B cell (primary cell): Measurements from ENCODE around the gene HERC4. TPM values are rescaled to one million over a fixed set of nuclear protein-coding genes. Genes with fewer than 3 reads are reported as not detected.

Source experiments
- ATAC-seq: fragments of 200-7000 bp; cut with Tn5 transposase; one replicate; pipeline ENCODE4 v1.10.0; 2021; ENCODE audit warnings: low read depth, mild to moderate bottlenecking, moderate number of reproducible peaks, moderate library complexity
- CTCF ChIA-PET: fragments of 350-600 bp; sonication (Branson Sonifier 250); formaldehyde crosslinking; loops from one replicate; lab custom pipeline; 2021; ENCODE audit warnings: antibody characterized with exemption, inconsistent platforms; lab: Charles Lee
- POLR2A ChIA-PET: fragments of 350-600 bp; sonication (Branson Sonifier 250); formaldehyde crosslinking; loops from one replicate; lab custom pipeline; 2021; ENCODE audit warnings: antibody characterized with exemption; lab: Charles Lee
- DNase-seq: peaks from one replicate; pipeline ENCODE4 v3.0.0; 2013
- H2AFZ ChIP-seq: 2 replicates; pipeline ENCODE4 v1.6.1; 2012; ENCODE audit warnings: mild to moderate bottlenecking, low read depth, low read length; ENCODE audit not compliant: insufficient read depth, poor library complexity, severe bottlenecking
- H3K27ac ChIP-seq, 2 donors: 1 replicate in 1 of 2; 2 replicates in 1 of 2; pipeline ENCODE4 v1.5.1; 2012 to 2013; ENCODE audit warnings: low read length in 2 of 2, mild to moderate bottlenecking in 2 of 2, moderate library complexity in 1 of 2
- H3K27me3 ChIP-seq, 4 experiments: fragments of 200-600 bp in 1 of 4; sonication (generic) in 1 of 4; replicated peaks in 1 of 4; 1 replicate in 2 of 4; 2 replicates in 2 of 4; pipeline versions ENCODE4 v1.6.1 to v1.7.0; 2013 to 2016; ENCODE audit warnings: low read length in 3 of 4, mild to moderate bottlenecking in 2 of 4, mixed read lengths in 1 of 4, moderate library complexity in 1 of 4; ENCODE audit not compliant: insufficient read depth in 4 of 4, control insufficient read depth in 3 of 4; ENCODE audit errors: control extremely low read depth in 1 of 4
- H3K36me3 ChIP-seq, 2 experiments: replicated peaks in 1 of 2; 1 replicate in 1 of 2; 2 replicates in 1 of 2; pipeline versions ENCODE4 v1.6.1 to v1.7.1; 2013; ENCODE audit warnings: low read length in 1 of 2; ENCODE audit not compliant: insufficient read depth in 2 of 2, control insufficient read depth in 1 of 2; ENCODE audit errors: control extremely low read depth in 1 of 2, extremely low read depth in 1 of 2
- H3K4me1 ChIP-seq, 2 donors: fragments of 200-600 bp in 1 of 2; sonication (generic) in 1 of 2; 1 replicate in 1 of 2; 2 replicates in 1 of 2; pipeline versions ENCODE4 v1.5.1 to v1.6.1; 2013 to 2017; ENCODE audit warnings: low read length in 2 of 2; ENCODE audit not compliant: control insufficient read depth in 2 of 2, insufficient read depth in 2 of 2
- H3K4me2 ChIP-seq: replicated peaks from 2 replicates; pipeline ENCODE3; 2012; ENCODE audit warnings: mild to moderate bottlenecking, low read depth, low read length; ENCODE audit not compliant: poor library complexity, severe bottlenecking
- H3K4me3 ChIP-seq, 5 experiments: fragments of 200-600 bp in 1 of 5; sonication (generic) in 1 of 5; 1 replicate in 3 of 5; 2 replicates in 2 of 5; pipeline versions ENCODE4 v1.5.1 to v1.7.0; 2011 to 2016; ENCODE audit warnings: low read length in 4 of 5, mild to moderate bottlenecking in 4 of 5, low read depth in 2 of 5, control low read depth in 1 of 5, moderate library complexity in 1 of 5; ENCODE audit not compliant: insufficient read depth in 1 of 5; ENCODE audit errors: control extremely low read depth in 1 of 5, extremely low read depth in 1 of 5
- H3K79me2 ChIP-seq: fragments of 200-600 bp; sonication (generic); one replicate; pipeline ENCODE4 v1.6.0; 2016; ENCODE audit warnings: low read length; ENCODE audit not compliant: control insufficient read depth, insufficient read depth
- H3K9ac ChIP-seq: fragments of 200-600 bp; sonication (generic); 2 replicates; pipeline ENCODE4 v1.6.1; 2017; ENCODE audit warnings: mild to moderate bottlenecking, low read length, moderate library complexity
- H3K9me3 ChIP-seq, 3 donors: one replicate each; pipeline versions ENCODE4 v1.6.1 to v1.7.1; 2013; ENCODE audit warnings: low read length in 2 of 3; ENCODE audit not compliant: control insufficient read depth in 2 of 3, insufficient read depth in 1 of 3; ENCODE audit errors: control extremely low read depth in 1 of 3
- H4K20me1 ChIP-seq: 2 replicates; pipeline ENCODE4 v1.6.0; 2012; ENCODE audit warnings: mild to moderate bottlenecking, low read length; ENCODE audit not compliant: insufficient read depth, control insufficient read depth, poor library complexity, severe bottlenecking
- H3K27ac Mint-ChIP-seq: one replicate; pipeline ENCODE4 v1.8.0; 2021; ENCODE audit warnings: mixed read lengths
- H3K27me3 Mint-ChIP-seq: one replicate; pipeline ENCODE4 v1.8.0; 2021; ENCODE audit warnings: mixed read lengths
- H3K4me1 Mint-ChIP-seq: one replicate; pipeline ENCODE4 v1.8.0; 2021; ENCODE audit warnings: mixed read lengths
- H3K4me3 Mint-ChIP-seq: one replicate; pipeline ENCODE4 v1.8.0; 2021; ENCODE audit warnings: mixed read lengths
- H3K9me3 Mint-ChIP-seq: one replicate; pipeline ENCODE4 v1.8.0; 2022; ENCODE audit warnings: mixed read lengths; ENCODE audit not compliant: insufficient read depth
- CTCF ChIP-seq: fragments of 200-600 bp; IDR thresholded peaks from one replicate; pipeline ENCODE4 v1.8.0; 2022; ENCODE audit warnings: antibody characterized with exemption, mild to moderate bottlenecking
- EZH2 ChIP-seq: IDR thresholded peaks from 2 replicates; pipeline ENCODE4 v1.6.1; 2012; ENCODE audit warnings: borderline replicate concordance, low read depth, mild to moderate bottlenecking, moderate library complexity, low read length; ENCODE audit not compliant: insufficient read depth, poor library complexity, severe bottlenecking
- WGBS: methylation state at CpG from one replicate; pipeline ENCODE4 v1.1.5; 2013; ENCODE audit warnings: missing lambda C conversion rate; ENCODE audit not compliant: insufficient coverage; 5-methylcytosine and 5-hydroxymethylcytosine counted together
- intact Hi-C: fragments of 100-400 bp; cut with micrococcal nuclease; formaldehyde crosslinking; loops from one replicate; pipeline ENCODE4 v1.10.0; 2022
- polyA plus RNA-seq: library from polyadenylated mRNA; depleted of rRNA; stranded (reverse); fragments of >200 nt; gene quantifications from 2 replicates; pipeline ENCODE4 v1.2.3, GENCODE V29; 2012
- total RNA-seq, 2 donors: library from RNA; stranded (reverse); fragments of 120-200 nt in 1 of 2; gene quantifications; 1 replicate in 1 of 2; 2 replicates in 1 of 2; pipeline versions ENCODE4 v1.2.3 to v1.2.4, GENCODE V29; 2013 to 2022

The HERC4 gene
- total and polyA plus RNA-seq, 2 donors (not counting 1 experiment from before 2014, with no cell fraction given), result 18.2 to 118 TPM

DNA sequence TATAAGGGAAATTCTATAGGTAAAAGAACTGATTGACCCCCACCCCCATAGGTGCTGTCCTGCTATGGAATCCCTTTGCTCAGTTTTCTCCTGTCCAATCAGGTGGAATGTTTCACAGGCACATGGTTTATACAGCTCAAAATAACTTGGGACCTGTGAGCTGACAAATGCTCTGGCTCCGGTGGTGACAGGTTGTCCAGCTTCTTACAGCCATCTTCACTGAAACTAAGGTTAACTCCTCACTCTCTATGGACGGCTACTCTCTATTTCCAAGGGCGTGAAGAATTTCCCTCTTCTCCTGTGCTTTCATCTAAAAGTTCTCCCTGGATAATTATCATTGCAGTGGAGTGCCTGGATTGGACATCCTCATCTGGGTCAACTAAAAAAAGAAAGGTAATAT is 34.2 kb upstream of the HERC4 start, which contains the start of gene MYPN:
MYPN (plus strand) TSS at position 158 of the 400 bp plus-strand sequence. CDS start 11,951 bp downstream, outside the sequence.
- Histone ChIP-seq H3K27ac (no peak within 1 kb of the TSS), H3K9me3 (no peaks in the 10 kb centered on the region), H3K4me2 (no peak within 1 kb of the TSS), H2AFZ (no peak within 1 kb of the TSS), H3K9ac (no peak within 1 kb of the TSS), H3K27me3 (peaks cover 0 to 2% (median 0%) of the 10 kb centered on the region in 4 experiments), H3K4me3 (no peak within 1 kb of the TSS), H4K20me1 (no peaks in the 10 kb centered on the region), H3K4me1 (no peaks in the 10 kb centered on the region), H3K79me2 (no peaks in the 10 kb centered on the region), H3K36me3 (no peaks in the 10 kb centered on the region)
- CTCF ChIA-PET, result interaction anchor here (0.5 to 0.8 kb wide), 2 partner anchors 46 to 48 kb away, joined by 3 read pairs; no protein-coding TSS in a partner anchor
- WGBS, result 100% methylated on average over 1 of the region's 3 CpGs
- POLR2A ChIA-PET, result no interaction called here
- H3K9me3 Mint-ChIP-seq, result no peaks in the 10 kb centered on the region
- H3K4me1 Mint-ChIP-seq, result no peaks in the 10 kb centered on the region
- no peak for ATAC-seq
- no peaks in the 10 kb centered on the region for H3K27me3 Mint-ChIP-seq
- TF ChIP-seq CTCF (no peak), EZH2 (no peak)
- intact Hi-C loops, result no loop called here
- DNase-seq, result no peak
- no peak within 1 kb of the TSS for H3K27ac Mint-ChIP-seq
- no peak within 1 kb of the TSS for H3K4me3 Mint-ChIP-seq

GRCh38 chr10:68108653-68109052 is 33.6 kb upstream of the HERC4 start:
- H4K20me1 ChIP-seq, result no peaks in the 10 kb centered on the region
- H3K4me1 ChIP-seq, result no peaks in the 10 kb centered on the region
- peaks cover 0 to 2% (median 0%) of the 10 kb centered on the region in 4 experiments for H3K27me3 ChIP-seq
- H2AFZ ChIP-seq, result no peak overlapping the region
- intact Hi-C loops, result no loop called here
- Mint-ChIP-seq H3K27me3 (no peaks in the 10 kb centered on the region), H3K9me3 (no peaks in the 10 kb centered on the region), H3K4me1 (no peaks in the 10 kb centered on the region), H3K4me3 (no peak overlapping the region), H3K27ac (no peak overlapping the region)
- H3K36me3 ChIP-seq, result no peaks in the 10 kb centered on the region
- TF ChIP-seq CTCF (no peak), EZH2 (no peak)
- ATAC-seq (no peak), DNase-seq (no peak)
- POLR2A ChIA-PET, result no interaction called here
- H3K79me2 ChIP-seq, result no peaks in the 10 kb centered on the region
- CTCF ChIA-PET, result interaction anchor here (0.6 to 0.8 kb wide), 2 partner anchors 47 to 312 kb away, joined by 3 to 4 read pairs; no protein-coding TSS in a partner anchor
- H3K4me2 ChIP-seq, result no peak overlapping the region
- WGBS, result 92% methylated on average over 9 of the region's 11 CpGs
- H3K27ac ChIP-seq, result no peak overlapping the region
- no peak overlapping the region for H3K9ac ChIP-seq
- H3K9me3 ChIP-seq, result no peaks in the 10 kb centered on the region
- no peak overlapping the region for H3K4me3 ChIP-seq
